ENCODE measurements around the gene OR2F1. TPM values are rescaled to one million over a fixed set of nuclear protein-coding genes. Genes with fewer than 3 reads are reported as not detected.

The OR2F1 gene
- total RNA-seq, 1 donor = 0.09 TPM

GRCh38 chr7:143973870-143974416, 19.3 kb downstream of the OR2F1 start:
- no peak for TF ChIP-seq CTCF (IDR thresholded peaks at IDR 0.05; ENCODE audit: insufficient read depth, low read length)

GRCh38 chr7:143974459-143974858, 19.8 kb downstream of the OR2F1 start:
- TF ChIP-seq CTCF (IDR thresholded peaks at IDR 0.05; ENCODE audit: insufficient read depth, low read length) = no peak
- no peak overlapping the region for H3K4me3 ChIP-seq (ENCODE audit: low read depth, low read length)
- no peak for DNase-seq (ENCODE audit: low read depth)

More at GRCh38 chr7:143973870-143974416, 19.3 kb downstream of the OR2F1 start:
- DNase-seq (ENCODE audit: low read depth) = no peak
- H3K4me3 ChIP-seq (ENCODE audit: low read depth, low read length) = no peak overlapping the region

GRCh38 chr7:143975617-143976016, 21.0 kb downstream of the OR2F1 start:
- no peak for DNase-seq (ENCODE audit: low read depth)

GRCh38 chr7:143978585-143978984, 23.9 kb downstream of the OR2F1 start:
- H3K4me3 ChIP-seq (ENCODE audit: low read depth, low read length) = no peak overlapping the region
- DNase-seq (ENCODE audit: low read depth) = no peak
- no peak for TF ChIP-seq CTCF (IDR thresholded peaks at IDR 0.05; ENCODE audit: insufficient read depth, low read length)

More at GRCh38 chr7:143975617-143976016, 21.0 kb downstream of the OR2F1 start:
- no peak overlapping the region for H3K4me3 ChIP-seq (ENCODE audit: low read depth, low read length)
- no peak for TF ChIP-seq CTCF (IDR thresholded peaks at IDR 0.05; ENCODE audit: insufficient read depth, low read length)

GRCh38 chr7:143979359-143979758, 24.7 kb downstream of the OR2F1 start:
- no peak overlapping the region for H3K4me3 ChIP-seq (ENCODE audit: low read depth, low read length)
- DNase-seq (ENCODE audit: low read depth) = peak; percentile 65
- TF ChIP-seq CTCF (IDR thresholded peaks at IDR 0.05; ENCODE audit: insufficient read depth, low read length) = no peak

- TF ChIP-seq CTCF (IDR thresholded peaks at IDR 0.05; ENCODE audit: insufficient read depth, low read length) = no peak
- no peak for DNase-seq (ENCODE audit: low read depth)
- no peak overlapping the region for H3K4me3 ChIP-seq (ENCODE audit: low read depth, low read length)
Observed at GRCh38 chr7:143979998-143980397, 25.4 kb downstream of the OR2F1 start.

Data from fibroblast of the aortic adventitia (primary cell).